Sigmoid colon (tissue), 4 donors: ENCODE measurements around the gene KCNE4.

Experiments used
- EP300 ChIP-seq, 4 donors: sonication (generic); formaldehyde crosslinking; IDR thresholded peaks; one replicate each; pipeline ENCODE4 v1.6.1; 2017; ENCODE audit warnings: antibody characterized with exemption in 4 of 4
- POLR2A ChIP-seq, 2 donors: fragments of 450-650 bp; IDR thresholded peaks; one replicate each; pipeline ENCODE4 v1.6.1; 2016; ENCODE audit warnings: antibody characterized with exemption in 2 of 2, mild to moderate bottlenecking in 2 of 2, moderate library complexity in 2 of 2
- POLR2AphosphoS5 ChIP-seq, 4 donors: sonication (generic); formaldehyde crosslinking; IDR thresholded peaks; one replicate each; pipeline ENCODE4 v1.6.1; 2017; ENCODE audit warnings: antibody characterized with exemption in 4 of 4
- TF ChIP-seq, protein P1 (sequence below), 4 experiments: fragments of 450-650 bp in 3 of 4; fragments of 200-600 bp in 1 of 4; IDR thresholded peaks; one replicate each; pipeline ENCODE4 v1.5.1; 2016 to 2019; ENCODE audit warnings: antibody characterized with exemption in 4 of 4, mild to moderate bottlenecking in 3 of 4, moderate library complexity in 2 of 4

DNA sequence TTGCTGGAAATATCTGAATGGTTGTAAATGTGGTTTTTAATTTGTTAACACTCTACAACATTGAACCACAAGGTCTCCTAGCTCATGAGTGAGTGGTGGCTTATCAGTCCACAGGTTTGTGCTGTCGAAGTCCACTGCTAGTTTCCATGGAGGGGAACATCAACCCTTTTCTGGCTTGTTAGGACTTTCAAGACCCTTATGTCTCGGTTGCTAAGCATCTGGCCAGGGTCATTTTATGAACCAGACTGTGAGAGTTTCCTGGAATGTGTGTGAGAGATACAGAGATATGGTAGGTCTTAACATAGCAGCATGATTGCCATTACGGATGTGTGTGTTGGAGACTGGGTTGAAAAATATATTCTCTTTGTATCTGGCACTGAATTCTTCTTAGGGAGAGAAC is 36.9 kb downstream of the KCNE4 start:
- TF ChIP-seq POLR2A (IDR thresholded peaks at IDR 0.05) = no peak
- TF ChIP-seq, protein P1, sequence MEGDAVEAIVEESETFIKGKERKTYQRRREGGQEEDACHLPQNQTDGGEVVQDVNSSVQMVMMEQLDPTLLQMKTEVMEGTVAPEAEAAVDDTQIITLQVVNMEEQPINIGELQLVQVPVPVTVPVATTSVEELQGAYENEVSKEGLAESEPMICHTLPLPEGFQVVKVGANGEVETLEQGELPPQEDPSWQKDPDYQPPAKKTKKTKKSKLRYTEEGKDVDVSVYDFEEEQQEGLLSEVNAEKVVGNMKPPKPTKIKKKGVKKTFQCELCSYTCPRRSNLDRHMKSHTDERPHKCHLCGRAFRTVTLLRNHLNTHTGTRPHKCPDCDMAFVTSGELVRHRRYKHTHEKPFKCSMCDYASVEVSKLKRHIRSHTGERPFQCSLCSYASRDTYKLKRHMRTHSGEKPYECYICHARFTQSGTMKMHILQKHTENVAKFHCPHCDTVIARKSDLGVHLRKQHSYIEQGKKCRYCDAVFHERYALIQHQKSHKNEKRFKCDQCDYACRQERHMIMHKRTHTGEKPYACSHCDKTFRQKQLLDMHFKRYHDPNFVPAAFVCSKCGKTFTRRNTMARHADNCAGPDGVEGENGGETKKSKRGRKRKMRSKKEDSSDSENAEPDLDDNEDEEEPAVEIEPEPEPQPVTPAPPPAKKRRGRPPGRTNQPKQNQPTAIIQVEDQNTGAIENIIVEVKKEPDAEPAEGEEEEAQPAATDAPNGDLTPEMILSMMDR (IDR thresholded peaks at IDR 0.05) = no peak
- no peak for TF ChIP-seq POLR2AphosphoS5 (IDR thresholded peaks at IDR 0.05)
- TF ChIP-seq EP300 (IDR thresholded peaks at IDR 0.05) = no peak
